Breast epithelium (tissue), 3 donors: ENCODE results near the gene RFC1.

Source experiments
- CTCF ChIP-seq, 3 donors: fragments of 450-650 bp; IDR thresholded peaks; one replicate each; pipeline ENCODE4 v1.5.1; 2016 to 2017; ENCODE audit warnings: antibody characterized with exemption in 3 of 3, mild to moderate bottlenecking in 3 of 3, moderate library complexity in 3 of 3
- POLR2A ChIP-seq: fragments of 450-650 bp; IDR thresholded peaks from one replicate; pipeline ENCODE4 v1.6.1; 2016; ENCODE audit warnings: antibody characterized with exemption, mild to moderate bottlenecking, moderate library complexity
- POLR2AphosphoS5 ChIP-seq, 3 donors: sonication (generic); formaldehyde crosslinking; IDR thresholded peaks; one replicate each; pipeline ENCODE4 v1.6.1; 2017; ENCODE audit warnings: antibody characterized with exemption in 3 of 3

GRCh38 chr4:39243462-39243861 is 122.7 kb downstream of the RFC1 start:
- TF ChIP-seq CTCF (IDR thresholded peaks at IDR 0.05): no peak
- TF ChIP-seq POLR2AphosphoS5 (IDR thresholded peaks at IDR 0.05): no peak
- TF ChIP-seq POLR2A: no peak
